IMR-90 (cell line): Measurements from ENCODE around the gene CLBA1. TPM values are rescaled to one million over a fixed set of nuclear protein-coding genes. Genes with fewer than 3 reads are reported as not detected.

ENCODE experiments used
- ATAC-seq: fragments of 200-7000 bp; cut with Tn5 transposase; 2 replicates; pipeline ENCODE4 v1.9.1; 2020; ENCODE audit warnings: low read depth, mild to moderate bottlenecking, moderate library complexity
- BruUV-seq: library from RNA; stranded (reverse); fragments of 400-500 nt; replicated peaks from 2 replicates; lab custom pipeline; 2021; lab: Mats Ljungman, UMichigan
- CTCF ChIA-PET: fragments of 300-600 bp; formaldehyde crosslinking; extraction: SDS; loops from one replicate; lab custom pipeline; 2021; ENCODE audit warnings: antibody characterized with exemption; lab: Yijun Ruan, JAX
- POLR2A ChIA-PET: fragments of 300-600 bp; sonication (Branson Sonifier 250); formaldehyde crosslinking; loops from one replicate; lab custom pipeline; 2022; ENCODE audit warnings: antibody characterized with exemption; ENCODE audit not compliant: unreplicated experiment; lab: Charles Lee
- DNase-seq: peaks from one replicate; pipeline ENCODE4 v3.0.0; 2013
- H2AFZ ChIP-seq: replicated peaks from 2 replicates; pipeline ENCODE3; 2013; ENCODE audit warnings: low read length, mild to moderate bottlenecking; ENCODE audit not compliant: poor library complexity
- H2AK5ac ChIP-seq: 2 replicates; pipeline ENCODE4 v1.6.1; 2013; ENCODE audit warnings: low read depth, low read length, inconsistent platforms
- H2AK9ac ChIP-seq: replicated peaks from 2 replicates; pipeline ENCODE3; 2013; ENCODE audit warnings: mild to moderate bottlenecking, low read depth, low read length, moderate library complexity; ENCODE audit not compliant: poor library complexity
- H2BK120ac ChIP-seq: 2 replicates; pipeline ENCODE4 v1.6.1; 2013; ENCODE audit warnings: low read depth, low read length, inconsistent platforms
- H2BK15ac ChIP-seq: 3 replicates; pipeline ENCODE4 v1.6.1; 2013; ENCODE audit warnings: low read depth, low read length, inconsistent platforms
- H2BK20ac ChIP-seq: 2 replicates; pipeline ENCODE4 v1.6.1; 2013; ENCODE audit warnings: low read depth, mild to moderate bottlenecking, inconsistent platforms, low read length, moderate library complexity
- H2BK5ac ChIP-seq: 2 replicates; pipeline ENCODE4 v1.6.1; 2013; ENCODE audit warnings: mild to moderate bottlenecking, low read depth, low read length, inconsistent platforms; ENCODE audit not compliant: poor library complexity, severe bottlenecking
- H3K14ac ChIP-seq: replicated peaks from 2 replicates; pipeline ENCODE4 v1.6.1; 2013; ENCODE audit warnings: low read depth, low read length, inconsistent platforms
- H3K18ac ChIP-seq: 2 replicates; pipeline ENCODE4 v1.6.1; 2013; ENCODE audit warnings: low read depth, low read length, control low read depth
- H3K23ac ChIP-seq: 2 replicates; pipeline ENCODE4 v1.6.1; 2013; ENCODE audit warnings: low read depth, low read length, inconsistent platforms
- H3K27ac ChIP-seq: 2 replicates; pipeline ENCODE4 v1.5.1; 2013; ENCODE audit warnings: mild to moderate bottlenecking, control low read depth, low read length; ENCODE audit not compliant: insufficient read depth
- H3K27me3 ChIP-seq: 2 replicates; pipeline ENCODE4 v1.6.1; 2013; ENCODE audit warnings: low read length; ENCODE audit not compliant: control insufficient read depth, insufficient read depth
- H3K36me3 ChIP-seq: 2 replicates; pipeline ENCODE4 v1.6.1; 2013; ENCODE audit warnings: low read length, mixed read lengths; ENCODE audit not compliant: control insufficient read depth, insufficient read depth
- H3K4ac ChIP-seq: 2 replicates; pipeline ENCODE4 v1.6.1; 2013; ENCODE audit warnings: low read depth, low read length, inconsistent platforms
- H3K4me1 ChIP-seq: 2 replicates; pipeline ENCODE4 v1.6.1; 2013; ENCODE audit warnings: low read length, mixed read lengths; ENCODE audit not compliant: control insufficient read depth, insufficient read depth
- H3K4me2 ChIP-seq: 2 replicates; pipeline ENCODE4 v1.6.1; 2013; ENCODE audit warnings: low read depth, mild to moderate bottlenecking, control low read depth, low read length, moderate library complexity
- H3K4me3 ChIP-seq: 2 replicates; pipeline ENCODE4 v1.5.1; 2013; ENCODE audit warnings: low read depth, mild to moderate bottlenecking, control low read depth, low read length, moderate library complexity; ENCODE audit not compliant: insufficient read depth
- H3K56ac ChIP-seq: 2 replicates; pipeline ENCODE4 v1.6.1; 2013; ENCODE audit warnings: low read length, inconsistent platforms; ENCODE audit not compliant: insufficient read depth; ENCODE audit errors: extremely low read depth
- H3K79me1 ChIP-seq, 2 experiments: 2 replicates each; pipeline ENCODE4 v1.6.1; 2013; ENCODE audit warnings: low read length in 2 of 2, inconsistent platforms in 1 of 2, low read depth in 1 of 2
- H3K9ac ChIP-seq: 2 replicates; pipeline ENCODE4 v1.6.1; 2013; ENCODE audit warnings: low read depth, low read length, control low read depth
- H3K9me1 ChIP-seq: 2 replicates; pipeline ENCODE4 v1.6.1; 2013; ENCODE audit warnings: low read length, inconsistent platforms; ENCODE audit not compliant: insufficient read depth
- H3K9me3 ChIP-seq: 2 replicates; pipeline ENCODE4 v1.6.1; 2013; ENCODE audit warnings: low read length; ENCODE audit not compliant: control insufficient read depth, insufficient read depth
- H4K20me1 ChIP-seq: 2 replicates; pipeline ENCODE4 v1.6.1; 2013; ENCODE audit warnings: low read length, inconsistent platforms; ENCODE audit not compliant: insufficient read depth
- H4K5ac ChIP-seq: 2 replicates; pipeline ENCODE4 v1.6.1; 2013; ENCODE audit warnings: mild to moderate bottlenecking, low read depth, low read length, control low read depth
- H4K8ac ChIP-seq, 2 experiments: 2 replicates each; pipeline ENCODE4 v1.6.1; 2013; ENCODE audit warnings: low read depth in 2 of 2, low read length in 2 of 2, control low read depth in 1 of 2, inconsistent platforms in 1 of 2
- H4K91ac ChIP-seq: 2 replicates; pipeline ENCODE4 v1.6.1; 2013; ENCODE audit warnings: low read depth, low read length, inconsistent platforms; ENCODE audit not compliant: insufficient read depth
- BHLHE40 ChIP-seq: fragments of 150-350 bp; IDR thresholded peaks from 2 replicates; pipeline ENCODE4 v1.6.1; 2016; ENCODE audit warnings: mild to moderate bottlenecking, low read depth, low read length
- CEBPB ChIP-seq: IDR thresholded peaks from 2 replicates; pipeline ENCODE4 v1.6.1; 2012; ENCODE audit warnings: low read depth, low read length, improper control_type of control experiment
- CHD1 ChIP-seq: IDR thresholded peaks from 2 replicates; pipeline ENCODE4 v1.6.1; 2012; ENCODE audit warnings: low read depth, low read length, improper control_type of control experiment
- FOS ChIP-seq: fragments of 150-350 bp; IDR thresholded peaks from 2 replicates; pipeline ENCODE4 v1.6.1; 2016; ENCODE audit warnings: low read depth, low read length
- MAFK ChIP-seq: IDR thresholded peaks from 2 replicates; pipeline ENCODE4 v1.6.1; 2012; ENCODE audit warnings: low read depth, low read length, improper control_type of control experiment
- MAZ ChIP-seq: IDR thresholded peaks from 2 replicates; pipeline ENCODE4 v1.6.1; 2012; ENCODE audit warnings: low read depth, mild to moderate bottlenecking, low read length, improper control_type of control experiment, moderate library complexity, borderline replicate concordance
- RAD21 ChIP-seq: IDR thresholded peaks from 2 replicates; pipeline ENCODE4 v1.6.1; 2012; ENCODE audit warnings: low read length, improper control_type of control experiment
- RCOR1 ChIP-seq: IDR thresholded peaks from 2 replicates; pipeline ENCODE4 v1.6.1; 2012; ENCODE audit warnings: mild to moderate bottlenecking, low read length, improper control_type of control experiment; ENCODE audit not compliant: insufficient replicate concordance
- RFX5 ChIP-seq: IDR thresholded peaks from 2 replicates; pipeline ENCODE4 v1.8.0; 2012; ENCODE audit warnings: low read depth, mild to moderate bottlenecking, low read length, moderate library complexity
- USF2 ChIP-seq: fragments of 150-350 bp; IDR thresholded peaks from 2 replicates; pipeline ENCODE4 v1.6.1; 2017; ENCODE audit warnings: mild to moderate bottlenecking, antibody characterized with exemption, low read length, low read depth
- WGBS, 2 experiments: methylation state at CpG; one replicate each; pipeline versions ENCODE4 v1.1.5 to v1.1.7; 2013; ENCODE audit warnings: missing lambda C conversion rate in 2 of 2; ENCODE audit not compliant: insufficient read length in 1 of 2; ENCODE audit errors: extremely low coverage in 2 of 2; 5-methylcytosine and 5-hydroxymethylcytosine counted together
- dilution Hi-C: fragments of 300-500 bp; cut with HindIII; formaldehyde crosslinking; loops from one replicate; pipeline ENCODE4 v1.14.3; 2018; ENCODE audit warnings: low sequenced_read_pairs; ENCODE audit not compliant: unreplicated experiment
- in situ Hi-C: fragments of 300-500 bp; cut with MboI; formaldehyde crosslinking; loops from 3 replicates; pipeline ENCODE4 v1.14.3; 2019; ENCODE audit warnings: low sequenced_read_pairs, inconsistent platforms, mixed read lengths
- intact Hi-C: fragments of 100-400 bp; cut with micrococcal nuclease; formaldehyde crosslinking; loops from 2 replicates; pipeline ENCODE4 v1.10.0; 2022
- polyA plus RNA-seq, 3 experiments: library from polyadenylated mRNA; depleted of rRNA; stranded (reverse); fragments of >200 nt; gene quantifications; 2 replicates each; pipeline ENCODE4 v1.2.3, GENCODE V29; 2012; ENCODE audit warnings: low replicate concordance in 1 of 3
- total RNA-seq: library from RNA; depleted of rRNA; stranded (reverse); fragments of >200 nt; gene quantifications from 2 replicates; pipeline ENCODE4 v1.2.3, GENCODE V29; 2012
- TF ChIP-seq, protein P1 (sequence below): conservative IDR thresholded peaks from 2 replicates; pipeline ENCODE4 v1.5.1; 2012; ENCODE audit warnings: mild to moderate bottlenecking, low read depth, low read length, improper control_type of control experiment

The CLBA1 gene
- total and polyA plus RNA-seq, 2 of the 4 experiments (the other 2 are of a cell fraction): 2.7 to 6.2 TPM

DNA sequence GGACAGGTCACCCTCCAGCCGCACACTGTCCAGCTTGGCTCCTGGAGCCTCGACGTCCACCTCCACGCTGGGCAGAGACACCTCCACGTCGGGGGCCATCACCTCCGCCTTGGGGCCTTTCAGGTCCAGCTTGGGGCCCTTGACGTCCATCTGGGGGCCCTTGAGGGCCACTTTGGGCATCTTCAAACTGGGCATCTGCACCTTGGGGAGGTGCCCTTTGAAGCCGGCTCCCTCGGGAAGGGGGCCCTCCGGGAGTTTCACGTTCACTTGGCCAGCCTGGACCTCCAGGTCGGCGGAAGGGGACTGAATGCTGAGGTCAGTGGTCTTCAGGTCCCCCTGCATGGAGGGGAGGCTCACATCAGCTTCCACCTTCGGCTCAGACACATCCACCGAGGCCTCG is 35.6 kb upstream of the CLBA1 start:
- Histone ChIP-seq H3K27ac (no peak overlapping the region), H2BK20ac (no peak overlapping the region), H2AK5ac (no peak overlapping the region), H2AFZ (no peak overlapping the region), H3K9me3 (no peaks in the 10 kb centered on the region), H4K91ac (no peak overlapping the region), H2AK9ac (no peak overlapping the region), H2BK5ac (no peak overlapping the region), H3K4me1 (no peaks in the 10 kb centered on the region), H3K4me2 (no peak overlapping the region), H4K8ac (no peak overlapping the region), H3K79me1 (no peaks in the 10 kb centered on the region), H3K36me3 (peaks cover 2% of the 10 kb centered on the region; the same call in 1 of the 2 replicates), H3K14ac (no peak overlapping the region), H2BK120ac (no peak overlapping the region), H3K9ac (no peak overlapping the region), H3K4ac (no peak overlapping the region), H3K9me1 (no peaks in the 10 kb centered on the region), H3K56ac (no peak overlapping the region), H4K20me1 (no peaks in the 10 kb centered on the region), H3K27me3 (no peaks in the 10 kb centered on the region), H3K4me3 (no peak overlapping the region), H2BK15ac (no peak overlapping the region), H3K23ac (no peak overlapping the region), H4K5ac (no peak overlapping the region), H3K18ac (no peak overlapping the region)
- intact Hi-C loops: no loop called here
- dilution Hi-C loops: no loop called here
- BruUV-seq: no TSS peak
- in situ Hi-C loops: no loop called here
- TF ChIP-seq BHLHE40: no peak
- no peak for TF ChIP-seq MAFK
- no peak for TF ChIP-seq RCOR1
- TF ChIP-seq CHD1: no peak
- no peak for TF ChIP-seq RFX5
- no peak for TF ChIP-seq RAD21
- TF ChIP-seq, protein P1, sequence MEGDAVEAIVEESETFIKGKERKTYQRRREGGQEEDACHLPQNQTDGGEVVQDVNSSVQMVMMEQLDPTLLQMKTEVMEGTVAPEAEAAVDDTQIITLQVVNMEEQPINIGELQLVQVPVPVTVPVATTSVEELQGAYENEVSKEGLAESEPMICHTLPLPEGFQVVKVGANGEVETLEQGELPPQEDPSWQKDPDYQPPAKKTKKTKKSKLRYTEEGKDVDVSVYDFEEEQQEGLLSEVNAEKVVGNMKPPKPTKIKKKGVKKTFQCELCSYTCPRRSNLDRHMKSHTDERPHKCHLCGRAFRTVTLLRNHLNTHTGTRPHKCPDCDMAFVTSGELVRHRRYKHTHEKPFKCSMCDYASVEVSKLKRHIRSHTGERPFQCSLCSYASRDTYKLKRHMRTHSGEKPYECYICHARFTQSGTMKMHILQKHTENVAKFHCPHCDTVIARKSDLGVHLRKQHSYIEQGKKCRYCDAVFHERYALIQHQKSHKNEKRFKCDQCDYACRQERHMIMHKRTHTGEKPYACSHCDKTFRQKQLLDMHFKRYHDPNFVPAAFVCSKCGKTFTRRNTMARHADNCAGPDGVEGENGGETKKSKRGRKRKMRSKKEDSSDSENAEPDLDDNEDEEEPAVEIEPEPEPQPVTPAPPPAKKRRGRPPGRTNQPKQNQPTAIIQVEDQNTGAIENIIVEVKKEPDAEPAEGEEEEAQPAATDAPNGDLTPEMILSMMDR: no peak
- TF ChIP-seq CEBPB: no peak
- no peak for TF ChIP-seq USF2
- TF ChIP-seq MAZ: no peak
- TF ChIP-seq FOS: no peak
- ChIA-PET CTCF (no interaction called here), POLR2A (no interaction called here)
- DNase-seq (no peak), ATAC-seq (no peak)
- 74% methylated on average over 8 of the region's 17 CpGs; no CpG with 5 or more reads in 1 of the 2 experiments for WGBS, 2 experiments
